Daoy (cell line): Measurements from ENCODE around the gene SMARCD3. TPM values are rescaled to one million over a fixed set of nuclear protein-coding genes. Genes with fewer than 3 reads are reported as not detected.

Experiments used
- DNase-seq: peaks from one replicate; pipeline ENCODE4 v3.0.0-alpha.2; 2015; ENCODE audit warnings: low read depth
- total RNA-seq: library from RNA; depleted of rRNA; stranded (reverse); fragments of >200 nt; shearing (Covaris generic); gene quantifications from 2 replicates; pipeline ENCODE4 v1.2.3, GENCODE V29; 2014

The SMARCD3 gene
- total RNA-seq, 1 experiment from 2014 or later, result 29.9 TPM

- no peak for DNase-seq
Measured at GRCh38 chr7:151237244-151238189, 11.0 kb downstream of the SMARCD3 start.

- DNase-seq, result no peak
Measured at GRCh38 chr7:151236406-151236805, 12.1 kb downstream of the SMARCD3 start.

- DNase-seq, result no peak
Measured at GRCh38 chr7:151235091-151235787, 13.3 kb downstream of the SMARCD3 start.

GRCh38 chr7:151233804-151234203, 14.7 kb downstream of the SMARCD3 start:
- DNase-seq, result no peak

GRCh38 chr7:151232917-151233701, 15.4 kb downstream of the SMARCD3 start:
- peak; percentile 94 for DNase-seq

- DNase-seq, result peak; percentile 97
Measured at GRCh38 chr7:151232091-151232916, 16.2 kb downstream of the SMARCD3 start, which contains the start of gene CHPF2. CHPF2 (plus strand) TSS chr7:151232483; CDS start chr7:151234012, 1,529 bp downstream.

GRCh38 chr7:151231080-151231479, 17.4 kb downstream of the SMARCD3 start:
- DNase-seq, result no peak

GRCh38 chr7:151229249-151229648, 19.2 kb downstream of the SMARCD3 start:
- no peak for DNase-seq

- no peak for DNase-seq
Measured at GRCh38 chr7:151228024-151228866, 20.2 kb downstream of the SMARCD3 start.

- DNase-seq, result peak; percentile 100
Measured at GRCh38 chr7:151226875-151227782, 21.4 kb downstream of the SMARCD3 start, which contains the start of gene ABCF2. ABCF2 (minus strand) TSS chr7:151227205; CDS start chr7:151226458, 747 bp downstream.

GRCh38 chr7:151226560-151226874, 22.0 kb downstream of the SMARCD3 start:
- DNase-seq, result no peak

- DNase-seq, result no peak
Measured at GRCh38 chr7:151225948-151226510, 22.5 kb downstream of the SMARCD3 start.

GRCh38 chr7:151223728-151224127, 24.8 kb downstream of the SMARCD3 start:
- no peak for DNase-seq

GRCh38 chr7:151218170-151218569, 30.3 kb downstream of the SMARCD3 start:
- no peak for DNase-seq

GRCh38 chr7:151215396-151215795, 33.1 kb downstream of the SMARCD3 start:
- DNase-seq, result no peak

GRCh38 chr7:151213826-151214225, 34.7 kb downstream of the SMARCD3 start:
- no peak for DNase-seq

- no peak for DNase-seq
Measured at GRCh38 chr7:151212626-151213025, 35.9 kb downstream of the SMARCD3 start.

GRCh38 chr7:151211155-151211772, 37.2 kb downstream of the SMARCD3 start:
- DNase-seq, result no peak
